SK-N-SH treated with all-trans-retinoic acid at 6 μM for 48 hours (cell line): Measurements from ENCODE around the gene XKR8.
A peak's percentile ranks its signal among the peaks of the same experiment; 100 is the strongest.

Source experiments
- ATAC-seq: fragments of 200-7000 bp; cut with Tn5 transposase; 3 replicates; pipeline ENCODE4 v1.9.1; 2020; ENCODE audit warnings: mild to moderate bottlenecking, moderate library complexity
- ARNTL ChIP-seq: fragments of 450-650 bp; formaldehyde crosslinking; IDR thresholded peaks from 2 replicates; pipeline ENCODE4 v1.5.0; 2020; ENCODE audit warnings: low read depth, mild to moderate bottlenecking, moderate library complexity, borderline replicate concordance
- BACH2 ChIP-seq: fragments of 250-450 bp; sonication (Bioruptor Pico); IDR thresholded peaks from 2 replicates; pipeline ENCODE4 v1.9.0; 2021; ENCODE audit warnings: mild to moderate bottlenecking, borderline replicate concordance
- CSDC2 ChIP-seq: fragments of 250-450 bp; sonication (Bioruptor Pico); IDR thresholded peaks from 2 replicates; pipeline ENCODE4 v1.5.0; 2020; ENCODE audit warnings: mild to moderate bottlenecking, moderate library complexity
- ESRRG ChIP-seq: fragments of 250-450 bp; sonication (Bioruptor Pico); IDR thresholded peaks from 2 replicates; pipeline ENCODE4 v1.6.1; 2021; ENCODE audit warnings: mild to moderate bottlenecking
- GLIS3 ChIP-seq: fragments of 250-450 bp; sonication (Bioruptor Pico); IDR thresholded peaks from 2 replicates; pipeline ENCODE4 v1.5.0; 2020; ENCODE audit warnings: mild to moderate bottlenecking, moderate library complexity
- ISL1 ChIP-seq: fragments of 250-450 bp; sonication (Bioruptor Pico); IDR thresholded peaks from 2 replicates; pipeline ENCODE4 v2.1.2; 2022; ENCODE audit warnings: mild to moderate bottlenecking, moderate library complexity
- POU6F1 ChIP-seq: fragments of 250-450 bp; sonication (Bioruptor Pico); IDR thresholded peaks from 2 replicates; pipeline ENCODE4 v1.8.0; 2021; ENCODE audit warnings: low read depth, mild to moderate bottlenecking, moderate library complexity, borderline replicate concordance
- PPARA ChIP-seq: fragments of 250-450 bp; sonication (Bioruptor Pico); IDR thresholded peaks from 2 replicates; pipeline ENCODE4 v1.5.0; 2020; ENCODE audit warnings: mild to moderate bottlenecking, borderline replicate concordance
- RARB ChIP-seq: fragments of 250-450 bp; sonication (Bioruptor Pico); IDR thresholded peaks from 2 replicates; pipeline ENCODE4 v1.8.0; 2021; ENCODE audit warnings: mild to moderate bottlenecking, moderate library complexity
- SNAI2 ChIP-seq: fragments of 250-450 bp; sonication (Bioruptor Pico); IDR thresholded peaks from 2 replicates; pipeline ENCODE4 v1.5.0; 2020; ENCODE audit warnings: mild to moderate bottlenecking, moderate library complexity
- TCF4 ChIP-seq: fragments of 250-450 bp; sonication (Bioruptor Pico); IDR thresholded peaks from 2 replicates; pipeline ENCODE4 v1.8.0; 2021; ENCODE audit warnings: mild to moderate bottlenecking, moderate library complexity, borderline replicate concordance
- TOX ChIP-seq: fragments of 250-450 bp; sonication (Bioruptor Pico); IDR thresholded peaks from 2 replicates; pipeline ENCODE4 v1.8.0; 2021; ENCODE audit warnings: mild to moderate bottlenecking, moderate library complexity, borderline replicate concordance
- TSHZ2 ChIP-seq: fragments of 250-450 bp; sonication (Bioruptor Pico); IDR thresholded peaks from 2 replicates; pipeline ENCODE4 v1.5.0; 2020; ENCODE audit warnings: mild to moderate bottlenecking, moderate library complexity
- ZC3H10 ChIP-seq: fragments of 250-450 bp; sonication (Bioruptor Pico); IDR thresholded peaks from 2 replicates; pipeline ENCODE4 v1.5.1; 2021; ENCODE audit warnings: mild to moderate bottlenecking, moderate library complexity
- ZFP3 ChIP-seq: fragments of 250-450 bp; sonication (Bioruptor Pico); IDR thresholded peaks from 2 replicates; pipeline ENCODE4 v1.5.0; 2020; ENCODE audit warnings: mild to moderate bottlenecking, moderate library complexity
- ZFP30 ChIP-seq: fragments of 450-650 bp; formaldehyde crosslinking; IDR thresholded peaks from 2 replicates; pipeline ENCODE4 v1.5.0; 2022; ENCODE audit warnings: mild to moderate bottlenecking, moderate library complexity
- ZNF565 ChIP-seq: fragments of 450-650 bp; formaldehyde crosslinking; conservative IDR thresholded peaks from 2 replicates; pipeline ENCODE4 v1.5.0; 2020; ENCODE audit warnings: low read depth, mild to moderate bottlenecking, moderate library complexity
- ZNF70 ChIP-seq: fragments of 450-650 bp; formaldehyde crosslinking; IDR thresholded peaks from 2 replicates; pipeline ENCODE4 v1.5.0; 2020; ENCODE audit warnings: mild to moderate bottlenecking, moderate library complexity
- ZNF8 ChIP-seq: fragments of 450-650 bp; formaldehyde crosslinking; IDR thresholded peaks from 2 replicates; pipeline ENCODE4 v1.5.0; 2020; ENCODE audit warnings: mild to moderate bottlenecking, moderate library complexity
- TF ChIP-seq, protein P1 (sequence below): fragments of 250-450 bp; sonication (Bioruptor Pico); IDR thresholded peaks from 2 replicates; pipeline ENCODE4 v1.5.1; 2020; ENCODE audit warnings: low read depth, mild to moderate bottlenecking, moderate library complexity
- TF ChIP-seq, protein P2 (sequence below): fragments of 250-450 bp; sonication (Bioruptor Pico); IDR thresholded peaks from 2 replicates; pipeline ENCODE4 v1.5.1; 2021; ENCODE audit warnings: mild to moderate bottlenecking, moderate library complexity

Gene XKR8

DNA sequence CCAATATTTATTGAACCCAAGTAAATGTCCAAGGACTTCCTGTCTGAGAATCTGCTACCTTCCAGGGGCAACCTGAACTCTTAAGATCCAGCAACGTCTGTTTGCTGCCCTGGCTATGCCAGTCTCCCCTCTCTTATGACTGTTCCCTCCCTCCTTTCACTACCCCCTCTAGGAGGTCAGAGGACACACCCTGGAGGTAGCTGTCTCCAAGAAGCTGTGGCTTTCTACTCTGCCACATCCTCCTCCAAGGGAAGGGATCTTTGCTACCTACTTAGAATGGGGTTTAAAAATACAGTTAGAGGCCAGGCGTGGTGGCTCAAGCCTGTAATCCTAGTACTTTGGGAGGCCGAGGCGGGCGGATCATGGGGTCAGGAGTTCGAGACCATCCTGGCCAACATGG lies 28.6 kb upstream of the XKR8 start:
- no peak for ATAC-seq
- no peak for TF ChIP-seq ZFP3 (CRISPR knock-in tag)
- no peak for TF ChIP-seq CSDC2 (CRISPR knock-in tag)
- TF ChIP-seq ZNF70 (CRISPR knock-in tag) = no peak
- TF ChIP-seq PPARA = no peak
- no peak for TF ChIP-seq BACH2 (CRISPR knock-in tag)
- no peak for TF ChIP-seq TCF4 (CRISPR knock-in tag)
- TF ChIP-seq SNAI2 (CRISPR knock-in tag) = no peak
- TF ChIP-seq, protein P1, sequence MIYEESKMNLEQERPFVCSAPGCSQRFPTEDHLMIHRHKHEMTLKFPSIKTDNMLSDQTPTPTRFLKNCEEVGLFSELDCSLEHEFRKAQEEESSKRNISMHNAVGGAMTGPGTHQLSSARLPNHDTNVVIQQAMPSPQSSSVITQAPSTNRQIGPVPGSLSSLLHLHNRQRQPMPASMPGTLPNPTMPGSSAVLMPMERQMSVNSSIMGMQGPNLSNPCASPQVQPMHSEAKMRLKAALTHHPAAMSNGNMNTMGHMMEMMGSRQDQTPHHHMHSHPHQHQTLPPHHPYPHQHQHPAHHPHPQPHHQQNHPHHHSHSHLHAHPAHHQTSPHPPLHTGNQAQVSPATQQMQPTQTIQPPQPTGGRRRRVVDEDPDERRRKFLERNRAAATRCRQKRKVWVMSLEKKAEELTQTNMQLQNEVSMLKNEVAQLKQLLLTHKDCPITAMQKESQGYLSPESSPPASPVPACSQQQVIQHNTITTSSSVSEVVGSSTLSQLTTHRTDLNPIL (CRISPR knock-in tag) = no peak

DNA sequence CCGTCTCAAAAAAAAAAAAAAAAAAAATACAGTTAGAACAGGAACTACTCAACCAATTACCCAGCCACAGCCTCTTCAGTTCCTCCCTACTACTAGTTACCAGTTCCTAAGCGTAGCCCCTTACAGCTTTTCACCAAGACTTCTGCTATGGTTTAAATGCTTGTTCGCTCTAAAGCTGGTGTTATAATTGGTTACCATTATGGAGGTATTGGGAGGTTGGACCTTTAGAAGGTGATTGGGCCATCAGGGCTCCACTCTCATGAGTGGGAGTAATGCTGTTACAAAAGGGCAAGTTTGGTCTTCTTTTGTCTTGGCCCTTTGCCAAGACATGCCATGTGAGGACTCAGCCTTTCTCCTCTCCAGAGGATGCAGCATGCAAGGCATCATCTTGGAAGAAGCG lies 28.0 kb upstream of the XKR8 start:
- TF ChIP-seq ARNTL (CRISPR knock-in tag) (no peak), CSDC2 (CRISPR knock-in tag) (no peak), ZNF8 (CRISPR knock-in tag) (no peak), ESRRG (CRISPR knock-in tag) (no peak)
- TF ChIP-seq, protein P2, sequence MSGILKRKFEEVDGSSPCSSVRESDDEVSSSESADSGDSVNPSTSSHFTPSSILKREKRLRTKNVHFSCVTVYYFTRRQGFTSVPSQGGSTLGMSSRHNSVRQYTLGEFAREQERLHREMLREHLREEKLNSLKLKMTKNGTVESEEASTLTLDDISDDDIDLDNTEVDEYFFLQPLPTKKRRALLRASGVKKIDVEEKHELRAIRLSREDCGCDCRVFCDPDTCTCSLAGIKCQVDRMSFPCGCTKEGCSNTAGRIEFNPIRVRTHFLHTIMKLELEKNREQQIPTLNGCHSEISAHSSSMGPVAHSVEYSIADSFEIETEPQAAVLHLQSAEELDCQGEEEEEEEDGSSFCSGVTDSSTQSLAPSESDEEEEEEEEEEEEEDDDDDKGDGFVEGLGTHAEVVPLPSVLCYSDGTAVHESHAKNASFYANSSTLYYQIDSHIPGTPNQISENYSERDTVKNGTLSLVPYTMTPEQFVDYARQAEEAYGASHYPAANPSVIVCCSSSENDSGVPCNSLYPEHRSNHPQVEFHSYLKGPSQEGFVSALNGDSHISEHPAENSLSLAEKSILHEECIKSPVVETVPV (CRISPR knock-in tag) = no peak
- ATAC-seq = no peak

- peak; percentile 93 for ATAC-seq
- TF ChIP-seq SNAI2 (CRISPR knock-in tag) (no peak), TCF4 (CRISPR knock-in tag) (no peak), ZFP30 (CRISPR knock-in tag) (no peak), PPARA (no peak), GLIS3 (CRISPR knock-in tag) (no peak), BACH2 (CRISPR knock-in tag) (no peak), ARNTL (CRISPR knock-in tag) (no peak), ZNF8 (CRISPR knock-in tag) (no peak), ISL1 (CRISPR knock-in tag) (no peak), ZFP3 (CRISPR knock-in tag) (no peak), POU6F1 (CRISPR knock-in tag) (no peak), ZNF565 (CRISPR knock-in tag) (no peak), ZC3H10 (CRISPR knock-in tag) (no peak), TSHZ2 (CRISPR knock-in tag) (no peak), CSDC2 (CRISPR knock-in tag) (no peak), ZNF70 (CRISPR knock-in tag) (no peak), TOX (CRISPR knock-in tag) (no peak), RARB (CRISPR knock-in tag) (no peak)
- TF ChIP-seq, protein P1 (CRISPR knock-in tag) = no peak
- TF ChIP-seq, protein P2 (CRISPR knock-in tag) = no peak
Observed at GRCh38 chr1:27934818-27935549, 24.8 kb upstream of the XKR8 start, which contains the start of gene SMPDL3B. SMPDL3B (plus strand) TSS chr1:27935000; CDS start chr1:27935184, 184 bp downstream.
